ENCODE data around the gene PEX11G.

Gene PEX11G

DNA sequence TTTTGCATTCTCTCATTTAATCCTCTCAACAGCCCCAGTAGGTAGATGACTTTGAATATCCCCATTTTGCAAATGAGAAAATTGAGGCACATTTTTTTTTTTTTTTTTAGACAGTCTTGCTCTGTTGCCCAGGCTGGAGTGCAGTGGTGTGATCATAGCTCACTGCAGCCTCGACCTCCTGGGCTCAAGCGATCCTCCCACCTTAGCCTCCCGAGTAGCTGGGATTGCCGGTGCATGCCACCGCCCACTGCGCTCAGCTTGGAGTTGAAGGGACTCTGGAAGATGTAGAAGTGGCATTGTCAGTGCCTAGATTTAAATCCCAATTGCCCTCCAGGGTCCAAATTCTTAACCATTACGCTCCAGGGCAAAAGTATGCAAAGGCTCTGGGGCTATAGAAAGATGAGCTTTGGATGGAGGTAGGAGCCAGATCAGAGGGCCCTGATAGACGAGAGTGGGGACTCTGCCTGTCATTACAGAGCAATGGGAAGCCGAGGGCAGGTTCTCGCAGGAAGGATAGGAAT lies 32.8 kb upstream of the PEX11G start:
- DNase-seq = no peak

DNA sequence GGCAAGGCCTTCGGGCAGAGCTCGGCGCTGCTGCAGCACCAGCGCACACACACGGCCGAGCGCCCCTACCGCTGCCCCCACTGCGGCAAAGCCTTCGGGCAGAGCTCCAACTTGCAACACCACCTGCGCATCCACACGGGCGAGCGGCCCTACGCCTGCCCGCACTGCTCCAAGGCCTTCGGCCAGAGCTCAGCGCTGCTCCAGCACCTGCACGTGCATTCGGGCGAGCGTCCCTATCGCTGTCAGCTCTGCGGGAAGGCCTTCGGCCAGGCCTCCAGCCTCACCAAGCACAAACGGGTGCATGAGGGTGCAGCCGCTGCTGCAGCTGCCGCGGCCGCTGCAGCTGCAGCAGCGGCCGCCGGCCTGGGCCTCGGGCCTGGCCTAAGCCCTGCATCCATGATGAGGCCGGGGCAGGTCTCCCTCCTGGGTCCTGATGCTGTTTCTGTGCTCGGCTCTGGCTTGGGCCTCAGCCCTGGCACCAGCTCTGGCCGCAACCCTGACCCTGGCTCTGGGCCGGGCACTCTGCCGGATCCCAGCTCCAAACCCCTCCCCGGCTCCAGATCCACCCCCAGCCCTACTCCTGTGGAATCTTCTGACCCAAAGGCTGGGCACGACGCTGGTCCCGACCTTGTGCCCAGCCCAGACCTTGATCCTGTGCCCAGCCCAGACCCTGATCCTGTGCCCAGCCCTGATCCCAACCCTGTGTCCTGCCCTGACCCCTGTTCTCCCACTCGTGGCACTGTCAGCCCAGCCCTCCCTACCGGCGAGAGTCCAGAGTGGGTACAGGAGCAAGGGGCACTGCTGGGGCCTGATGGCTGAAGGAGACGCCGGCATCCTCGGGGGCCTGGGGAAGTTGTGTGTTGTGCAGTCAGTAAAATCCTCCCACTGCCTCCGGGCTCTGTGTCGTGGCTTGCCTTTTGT lies 31.6 kb upstream of the PEX11G start:
- DNase-seq = no peak

DNA sequence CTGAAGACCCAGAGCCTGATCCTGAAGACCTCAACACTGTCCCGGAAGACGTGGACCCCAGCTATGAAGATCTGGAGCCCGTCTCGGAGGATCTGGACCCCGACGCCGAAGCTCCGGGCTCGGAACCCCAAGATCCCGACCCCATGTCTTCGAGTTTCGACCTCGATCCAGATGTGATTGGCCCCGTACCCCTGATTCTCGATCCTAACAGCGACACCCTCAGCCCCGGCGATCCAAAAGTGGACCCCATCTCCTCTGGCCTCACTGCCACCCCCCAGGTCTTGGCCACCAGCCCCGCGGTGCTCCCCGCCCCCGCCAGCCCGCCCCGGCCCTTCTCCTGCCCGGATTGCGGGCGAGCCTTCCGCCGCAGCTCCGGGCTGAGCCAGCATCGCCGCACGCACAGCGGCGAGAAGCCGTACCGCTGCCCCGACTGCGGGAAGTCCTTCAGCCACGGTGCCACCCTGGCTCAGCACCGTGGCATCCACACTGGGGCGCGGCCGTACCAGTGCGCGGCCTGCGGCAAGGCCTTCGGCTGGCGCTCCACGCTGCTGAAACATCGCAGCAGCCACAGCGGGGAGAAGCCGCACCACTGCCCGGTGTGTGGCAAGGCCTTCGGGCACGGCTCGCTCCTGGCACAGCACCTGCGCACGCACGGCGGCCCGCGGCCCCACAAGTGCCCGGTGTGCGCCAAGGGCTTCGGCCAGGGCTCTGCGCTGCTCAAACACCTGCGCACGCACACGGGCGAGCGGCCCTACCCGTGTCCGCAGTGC lies 30.7 kb upstream of the PEX11G start:
- no peak for DNase-seq

DNA sequence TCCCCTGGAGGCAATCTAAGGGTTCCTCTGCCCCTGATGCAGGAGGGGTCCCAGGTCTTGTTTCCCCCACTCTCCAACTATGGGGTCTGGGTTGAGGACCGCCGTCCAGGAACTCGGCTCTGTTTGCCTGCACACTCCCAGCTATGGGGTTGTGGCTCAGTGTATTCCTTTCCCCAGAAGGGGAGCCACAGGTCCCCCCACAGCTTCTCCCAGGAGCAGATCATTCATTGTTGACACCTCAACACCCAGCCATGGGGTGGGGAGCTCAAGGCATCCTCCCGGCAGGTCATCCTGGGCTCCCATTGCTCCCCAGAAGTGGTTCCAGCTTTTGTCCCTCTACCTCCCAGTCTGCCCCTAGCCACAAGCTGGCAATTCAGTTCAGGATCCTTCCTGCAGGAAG lies 28.0 kb upstream of the PEX11G start:
- no peak for DNase-seq

DNA sequence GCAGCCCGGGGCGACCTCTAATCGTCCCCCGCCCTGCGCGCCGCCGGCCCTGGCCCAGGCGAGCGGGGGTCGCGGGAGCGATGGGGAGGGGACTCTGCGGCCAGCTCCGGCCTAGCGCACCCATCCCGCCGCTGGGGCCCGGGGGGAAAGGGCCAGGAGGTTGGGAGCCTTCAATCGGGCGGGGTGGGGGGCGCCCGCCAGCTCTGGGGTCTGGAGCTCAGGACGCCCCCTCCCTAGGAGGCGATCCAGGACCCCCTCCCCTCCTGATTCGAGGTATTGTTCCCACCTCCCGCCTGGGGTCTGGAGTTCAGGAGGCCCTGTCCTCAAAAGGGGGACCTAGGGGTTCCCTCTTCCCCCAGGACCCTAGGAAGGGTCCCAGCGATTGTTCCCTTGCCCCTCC lies 27.5 kb upstream of the PEX11G start:
- DNase-seq = no peak

DNA sequence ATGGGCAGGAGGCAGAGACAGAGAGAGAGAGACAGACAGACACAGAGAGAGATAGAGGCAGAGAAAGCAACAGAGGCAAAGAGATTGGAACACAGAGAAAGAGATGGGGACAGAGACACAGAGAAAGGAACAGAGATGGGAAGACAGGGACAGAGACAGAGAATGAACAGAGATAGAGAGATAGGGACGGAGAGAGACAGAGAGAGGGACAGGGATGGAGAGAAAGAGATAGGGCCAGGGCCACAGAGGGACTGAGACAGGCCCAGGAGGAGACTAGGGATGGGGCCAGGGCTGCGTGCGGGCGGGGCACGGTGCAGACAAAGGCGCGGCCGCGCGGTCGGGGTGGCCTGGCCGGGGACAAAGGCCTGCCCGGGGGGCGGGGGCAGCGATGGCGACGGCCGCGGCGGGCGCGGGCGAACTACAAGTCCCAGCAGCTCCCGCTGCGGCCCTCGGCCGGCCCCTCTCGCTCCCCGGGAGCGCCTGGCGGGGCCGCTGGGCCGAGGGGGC lies 26.9 kb upstream of the PEX11G start, which contains the start of gene ZNF358:
Gene ZNF358 (plus strand): TSS at position 459 of the 507 bp plus-strand sequence. CDS start 3,140 bp downstream, outside the sequence.
- peak; percentile 44 for DNase-seq

DNA sequence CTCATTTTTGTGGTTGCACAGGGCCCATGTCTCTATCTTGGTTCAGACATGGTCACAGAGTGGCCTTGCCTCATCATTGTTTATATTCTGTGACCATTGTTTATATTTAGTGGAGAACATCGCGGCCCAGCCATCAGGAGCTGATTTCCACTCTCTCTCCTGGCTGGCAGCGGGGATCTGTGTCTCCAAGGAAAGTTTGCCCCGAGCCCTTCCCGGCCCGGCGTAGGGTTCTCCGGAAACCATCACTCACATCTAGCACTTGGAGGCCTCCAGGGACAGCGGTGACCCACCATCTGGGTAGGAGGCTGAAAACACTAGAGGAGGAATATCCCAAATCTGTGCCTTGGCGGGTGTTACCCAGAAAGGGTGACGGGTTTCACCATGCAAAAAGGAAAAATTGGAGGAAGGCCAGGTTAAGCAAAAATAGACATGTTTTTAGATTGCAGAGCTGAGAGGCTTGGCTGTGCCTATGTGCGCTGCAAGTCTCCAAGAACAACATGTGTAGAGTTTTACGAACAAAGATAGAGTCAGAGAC lies 26.3 kb upstream of the PEX11G start:
- DNase-seq = no peak

DNA sequence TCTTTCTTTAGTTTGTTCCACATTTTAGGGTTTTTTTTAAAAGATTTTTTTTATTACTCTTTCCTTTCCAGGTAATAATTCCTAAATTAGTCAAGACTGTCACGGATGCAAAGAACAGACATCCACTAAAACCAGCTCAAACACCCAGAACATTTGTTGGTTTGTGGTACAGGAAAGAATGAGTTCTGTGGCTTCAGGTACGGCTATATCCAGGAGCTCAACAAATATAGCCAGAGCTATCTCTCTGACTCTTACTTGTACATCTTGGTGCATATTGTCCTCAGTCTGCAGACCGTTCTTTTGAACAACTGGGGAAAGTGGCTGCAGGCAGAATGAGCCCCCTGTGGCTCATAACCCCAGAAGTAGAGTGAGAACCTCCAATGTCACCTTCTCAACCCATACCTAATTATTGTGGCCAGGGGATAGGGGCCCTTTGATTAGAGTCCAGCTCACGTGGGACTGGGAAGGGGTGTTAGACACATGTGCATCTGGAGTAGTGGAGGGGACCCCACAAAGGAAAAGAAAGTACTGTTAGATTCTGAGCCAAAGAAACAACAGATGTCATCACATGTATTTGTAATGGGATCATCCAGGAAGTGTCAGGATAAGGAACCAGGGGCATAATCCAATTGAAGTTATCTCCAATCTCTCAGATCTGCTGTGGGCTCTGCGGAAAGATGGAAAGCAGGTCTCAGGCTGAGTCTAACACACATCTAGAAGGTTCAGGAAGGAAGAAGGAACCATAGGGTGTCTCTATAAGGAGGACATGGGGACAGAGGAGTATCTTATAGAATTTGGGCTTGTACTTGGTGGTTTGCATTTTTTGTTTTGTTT lies 25.2 kb upstream of the PEX11G start:
- DNase-seq = no peak

DNA sequence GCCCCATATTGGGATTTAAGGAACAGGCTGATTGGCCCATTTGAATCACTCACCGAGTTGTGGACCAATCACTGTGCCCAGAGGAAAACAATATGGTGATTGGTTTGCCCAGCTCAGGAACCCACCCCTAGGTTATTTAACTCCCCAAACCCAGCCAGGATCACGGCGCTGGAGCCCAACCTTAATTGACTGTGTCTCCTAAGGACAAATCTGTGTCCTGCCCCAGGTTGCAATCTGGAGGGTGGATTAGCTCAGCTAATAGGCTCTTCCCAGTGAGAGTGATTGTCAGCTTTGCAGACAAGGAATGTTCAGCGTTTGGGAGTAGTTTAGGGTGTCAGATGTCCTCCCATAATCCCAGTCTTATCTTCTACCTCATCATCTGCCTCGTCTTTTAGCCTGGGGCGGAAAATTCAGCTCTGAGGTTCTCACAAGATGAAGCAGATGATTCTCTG lies 23.6 kb upstream of the PEX11G start:
- DNase-seq = no peak

DNA sequence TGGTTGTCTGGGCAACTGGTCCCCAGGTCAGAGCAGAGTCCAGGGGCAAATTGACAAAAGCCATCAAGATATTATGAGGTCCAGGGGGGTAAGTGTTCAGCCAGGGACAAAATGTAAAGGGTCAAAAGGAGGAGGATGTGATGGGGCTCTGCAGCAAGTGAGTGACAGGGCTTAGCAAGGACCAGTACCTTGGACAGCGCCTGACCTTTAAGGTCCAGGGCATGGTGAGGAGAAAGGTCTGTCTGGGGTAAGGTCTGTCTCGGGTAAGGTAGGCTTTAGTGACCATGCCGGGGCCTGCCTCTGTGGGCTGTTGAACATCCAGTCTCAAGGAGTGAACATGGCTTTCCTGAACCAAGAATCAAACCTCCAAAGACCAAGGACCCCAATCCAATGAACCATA lies 20.8 kb upstream of the PEX11G start:
- no peak for DNase-seq

DNA sequence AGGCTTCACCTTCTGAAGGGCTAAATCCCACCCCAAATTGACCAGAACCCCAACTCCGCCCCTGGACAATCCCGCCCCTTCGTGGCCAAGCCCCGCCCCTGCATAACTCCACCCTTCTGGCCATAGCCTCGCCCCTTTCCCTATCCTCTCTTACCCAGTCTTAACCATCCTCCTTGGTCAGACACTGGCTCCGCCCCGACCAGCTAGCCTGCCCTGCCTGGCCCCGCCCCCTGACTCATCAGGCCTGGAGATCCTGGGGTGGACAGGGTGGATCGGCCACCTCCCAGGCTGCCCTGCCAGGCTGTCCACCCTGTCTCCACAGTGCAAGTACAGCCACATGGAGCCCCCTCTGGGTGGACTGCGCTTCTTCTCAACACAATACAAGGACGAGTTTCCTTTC lies 19.0 kb upstream of the PEX11G start:
- peak; percentile 28 for DNase-seq

DNA sequence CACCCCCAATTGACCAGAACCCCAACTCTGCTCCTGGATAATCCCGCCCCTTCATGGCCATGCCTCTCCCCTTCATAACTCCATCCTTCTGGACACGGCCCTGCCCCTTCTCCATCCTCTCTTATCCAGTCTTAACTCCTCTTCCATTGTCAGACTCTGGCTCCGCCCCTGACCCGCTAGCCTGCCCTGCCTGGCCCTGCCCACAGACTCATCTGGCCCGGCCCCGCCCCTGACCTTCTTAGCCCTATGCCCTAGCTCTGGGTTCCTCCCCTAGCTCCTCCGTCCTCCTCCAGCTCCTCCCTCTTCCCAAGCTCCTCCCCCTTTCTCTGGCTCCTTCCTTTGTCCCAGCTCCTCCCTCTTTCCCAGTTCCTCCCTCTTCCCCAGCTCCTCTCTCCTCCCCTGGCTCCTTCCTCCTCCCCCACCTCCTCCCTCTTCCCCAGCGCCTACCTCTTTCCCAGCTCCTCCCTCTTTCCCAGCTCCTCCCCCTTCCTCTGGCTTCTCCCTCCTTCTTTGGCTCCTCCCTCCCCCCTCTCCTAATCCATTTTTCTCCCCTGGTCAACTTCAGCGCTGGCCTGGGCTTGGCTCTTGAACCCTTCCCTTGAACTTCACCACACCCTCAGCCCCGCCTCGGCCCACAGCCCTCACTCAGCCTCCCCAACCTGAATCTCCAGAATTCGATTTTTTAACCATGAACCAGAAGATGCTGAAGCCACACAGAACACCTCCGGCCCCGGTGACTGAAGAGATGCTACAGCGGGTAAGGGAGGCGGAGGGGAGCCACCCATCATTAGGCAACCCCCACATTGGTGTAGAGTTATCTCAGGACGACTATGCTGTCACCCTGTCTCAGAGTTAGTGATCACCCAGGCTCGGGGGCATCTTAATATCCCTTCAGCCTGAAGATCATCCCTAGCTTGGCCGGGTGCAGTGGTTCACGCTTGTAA lies 17.8 kb upstream of the PEX11G start:
- peak; percentile 51 for DNase-seq

DNA sequence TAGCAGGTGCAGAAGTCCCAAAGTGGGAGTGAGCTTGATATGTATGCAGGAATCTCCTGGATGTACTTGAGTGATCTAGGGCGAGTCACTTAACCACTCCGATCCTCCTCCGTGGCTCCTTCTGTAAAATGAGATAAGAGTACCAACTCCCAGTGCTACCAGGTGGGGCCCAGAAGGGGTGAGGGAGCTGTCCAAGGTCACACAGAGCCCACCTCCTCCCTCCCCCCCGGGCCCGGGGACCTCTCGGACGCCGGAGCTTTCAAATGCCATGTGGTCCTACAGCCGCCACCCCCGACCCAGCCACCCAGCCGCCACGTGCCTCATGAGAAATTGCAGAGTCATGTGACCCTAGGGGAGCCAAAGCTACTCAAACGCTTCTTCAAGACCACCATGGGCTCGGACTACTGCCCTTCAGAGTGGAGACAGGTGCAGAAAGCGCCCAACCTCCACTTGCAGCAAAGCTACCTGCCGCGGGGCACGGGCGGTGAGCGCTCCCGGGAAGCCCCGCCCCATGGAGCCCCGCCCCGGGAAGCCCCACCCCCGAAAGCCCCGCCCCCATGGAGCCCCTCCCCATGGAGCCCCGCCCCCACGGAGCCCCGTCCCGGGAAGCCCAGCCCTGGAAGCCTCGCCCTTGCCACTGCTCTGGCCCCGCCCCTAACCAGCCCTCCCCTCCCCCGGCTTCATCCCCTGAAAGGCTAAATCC lies 17.0 kb upstream of the PEX11G start:
- peak; percentile 26 for DNase-seq

DNA sequence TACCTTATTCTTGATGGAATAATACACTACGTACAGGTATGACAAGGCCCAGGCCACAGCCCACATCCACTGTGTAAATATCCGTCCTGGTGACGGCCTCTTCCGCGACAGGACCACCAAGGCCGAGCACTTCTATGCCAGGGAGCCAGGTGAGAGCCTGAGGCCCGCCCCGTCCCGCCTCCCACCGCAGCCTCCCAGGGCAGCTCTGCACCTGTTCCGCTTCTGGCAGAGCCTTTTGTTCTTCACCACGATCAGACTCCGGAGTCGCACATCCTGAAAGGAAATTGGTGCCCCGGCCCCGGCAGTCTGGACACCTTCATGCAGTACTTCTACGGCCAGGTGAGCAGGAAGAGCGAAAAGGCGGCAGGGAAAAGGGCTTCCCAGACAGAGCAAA lies 16.4 kb upstream of the PEX11G start:
- DNase-seq = no peak

DNA sequence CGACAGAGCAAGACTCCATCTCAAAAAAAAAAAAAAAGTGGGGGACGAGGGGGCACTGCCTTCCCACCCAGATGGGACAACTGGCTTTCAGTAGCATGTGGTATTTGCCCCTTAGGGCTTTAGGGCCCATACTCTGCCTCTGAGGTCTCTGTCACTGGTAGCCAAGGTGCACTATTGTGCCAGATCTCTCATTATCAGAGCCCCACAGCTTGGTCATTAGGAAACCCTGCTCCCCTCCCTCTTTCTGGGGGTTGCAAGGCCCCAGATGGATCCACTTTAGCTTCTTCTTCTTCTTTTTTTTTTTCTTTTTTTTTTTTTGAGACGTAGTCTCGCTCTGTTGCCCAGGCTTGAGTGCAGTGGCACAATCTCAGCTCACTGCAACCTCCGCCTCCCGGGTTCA lies 15.8 kb upstream of the PEX11G start:
- DNase-seq = no peak

DNA sequence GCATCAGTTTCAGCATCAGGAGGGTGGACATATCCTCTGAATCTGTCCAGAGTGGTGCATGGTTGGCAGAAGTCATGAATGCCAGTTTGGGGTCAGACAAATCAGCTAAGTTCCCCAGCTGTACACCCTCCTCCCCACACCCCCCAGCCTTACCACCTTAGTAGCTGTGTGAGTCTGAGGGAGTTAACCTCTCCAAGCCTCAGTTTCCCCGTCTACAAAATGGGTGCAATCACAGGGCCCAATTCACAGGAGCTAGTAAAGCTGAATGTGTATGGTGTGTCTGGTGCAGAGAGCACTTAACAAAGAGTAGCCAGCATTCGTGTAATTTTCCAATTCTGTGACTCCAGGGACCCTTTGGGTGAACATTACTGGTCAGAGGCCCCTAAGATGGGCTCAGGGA lies 13.7 kb upstream of the PEX11G start:
- DNase-seq = no peak

DNA sequence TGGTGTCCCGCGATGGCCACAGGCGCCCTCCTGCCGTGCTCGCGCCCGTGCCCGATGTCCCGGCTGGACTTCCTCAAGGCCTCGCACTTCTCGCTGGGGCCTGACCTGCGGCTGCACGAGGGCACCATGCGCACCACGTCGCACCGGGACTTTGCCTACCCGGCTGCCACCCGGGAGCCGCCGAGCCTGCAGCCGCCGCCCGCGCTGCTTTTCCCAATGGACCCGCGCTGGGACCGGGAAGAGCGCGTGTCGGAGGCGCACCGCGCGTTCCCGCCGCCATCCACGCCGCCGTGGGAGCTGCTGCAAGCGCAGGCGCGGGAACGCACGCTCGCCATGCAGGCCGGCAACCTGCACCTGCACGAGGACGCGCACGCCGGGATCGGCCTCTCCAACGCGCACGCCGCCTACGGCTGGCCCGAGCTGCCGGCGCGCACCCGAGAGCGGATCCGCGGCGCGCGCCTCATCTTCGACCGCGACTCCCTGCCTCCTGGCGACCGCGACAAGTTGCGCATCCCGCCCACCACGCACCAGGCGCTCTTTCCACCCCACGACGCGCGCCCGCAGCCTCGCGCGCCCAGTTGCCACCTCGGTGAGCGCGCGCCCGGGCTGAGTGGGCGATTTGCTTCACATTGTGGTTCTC lies 12.1 kb upstream of the PEX11G start:
- DNase-seq = peak; percentile 73

DNA sequence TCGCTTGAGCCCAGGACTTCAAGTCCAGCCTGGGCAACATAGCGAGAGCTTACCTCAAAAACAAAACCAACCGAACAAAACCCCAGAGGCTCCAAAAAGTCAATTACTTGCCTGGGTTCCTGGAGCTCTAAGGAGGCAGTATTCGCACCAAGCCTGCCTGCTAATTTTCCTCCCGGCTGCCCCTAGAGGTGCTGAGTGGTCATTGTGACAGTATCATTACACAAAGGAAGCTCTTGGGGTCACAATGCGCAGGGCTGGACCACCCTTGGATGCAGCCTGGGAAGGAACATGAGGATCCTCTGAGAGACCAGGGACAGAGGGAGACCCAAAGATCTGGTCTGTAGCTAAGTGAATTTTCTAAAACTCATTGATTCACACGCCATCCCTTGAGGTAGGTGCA lies 8.5 kb upstream of the PEX11G start:
- DNase-seq = no peak

DNA sequence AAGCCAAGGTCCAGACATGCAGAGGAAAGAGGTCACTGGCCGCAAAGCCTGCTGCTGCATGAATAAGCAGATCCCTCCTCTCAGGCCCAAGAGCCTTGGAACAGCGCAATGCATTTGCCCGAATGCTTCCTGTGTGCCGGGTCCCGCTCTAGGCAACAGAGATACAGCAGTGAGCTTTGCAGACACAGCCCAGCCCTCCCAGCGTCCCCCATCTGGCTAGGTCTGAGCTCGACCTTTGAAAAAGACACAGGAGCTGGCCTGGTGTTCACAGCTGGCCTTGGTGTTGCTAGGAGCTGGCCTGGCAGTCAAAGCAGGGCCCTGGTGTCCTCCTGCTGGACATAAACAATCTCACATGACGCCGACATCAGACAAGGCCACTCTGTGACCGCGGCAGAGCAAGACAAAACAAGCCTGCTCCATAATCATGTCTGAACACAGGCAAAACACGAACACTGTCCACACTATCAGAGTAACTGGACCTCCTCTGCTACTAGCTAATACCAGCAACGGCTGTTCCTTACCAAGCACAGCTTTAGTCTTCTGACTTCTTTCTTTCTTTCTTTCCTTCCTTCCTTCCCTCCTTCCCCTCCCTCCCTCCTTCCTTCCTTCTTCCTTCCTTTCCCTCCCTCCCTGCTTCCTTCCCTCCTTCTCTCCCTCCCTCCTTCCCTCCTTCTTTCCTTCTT lies 5.7 kb upstream of the PEX11G start:
- no peak for DNase-seq

Data from activated CD4-positive, alpha-beta T cell treated with anti-CD3 and anti-CD28 coated beads, Interleukin-10, Interleukin-2, amounts not matched to agents 100 ng/mL and 50 ng/mL, durations not matched to agents 16 hours and 8 hours (primary cell).